ENCODE results near the gene PTPRN2.
"Not testable (repeated sequence)": the region's sequence is repeated elsewhere in the genome, so short reads cannot be mapped to it uniquely, and the experiment has no call there.

Gene PTPRN2

GRCh38 chr7:157573244-157573643 is 1014.4 kb downstream of the PTPRN2 start:
- no peak for DNase-seq

- DNase-seq: no peak
These were observed 1015.0 kb downstream of the PTPRN2 start for GRCh38 chr7:157572622-157573021.

- no peak for DNase-seq
These were observed 1017.0 kb downstream of the PTPRN2 start for GRCh38 chr7:157570531-157571200.

GRCh38 chr7:157569967-157570366 is 1017.7 kb downstream of the PTPRN2 start:
- DNase-seq: no peak

- DNase-seq: peak; percentile 7
These were observed 1018.6 kb downstream of the PTPRN2 start for GRCh38 chr7:157568770-157569584.

- no peak for DNase-seq
These were observed 1019.4 kb downstream of the PTPRN2 start for GRCh38 chr7:157568106-157568769.

GRCh38 chr7:157567666-157568065 is 1020.0 kb downstream of the PTPRN2 start:
- no peak for DNase-seq

- no peak for DNase-seq
These were observed 1021.0 kb downstream of the PTPRN2 start for GRCh38 chr7:157566631-157567006.

- no peak for DNase-seq
These were observed 1021.5 kb downstream of the PTPRN2 start for GRCh38 chr7:157565981-157566630.

- DNase-seq: no peak
These were observed 1022.4 kb downstream of the PTPRN2 start for GRCh38 chr7:157565201-157565626.

GRCh38 chr7:157564517-157565177 is 1023.0 kb downstream of the PTPRN2 start:
- DNase-seq: no peak

- not testable (repeated sequence) for DNase-seq
These were observed 1024.0 kb downstream of the PTPRN2 start for GRCh38 chr7:157563467-157564135.

GRCh38 chr7:157562522-157563398 is 1024.9 kb downstream of the PTPRN2 start:
- not testable (repeated sequence) for DNase-seq

- DNase-seq: no peak
These were observed 1025.7 kb downstream of the PTPRN2 start for GRCh38 chr7:157561816-157562410.

- DNase-seq: no peak
These were observed 1026.2 kb downstream of the PTPRN2 start for GRCh38 chr7:157561523-157561785.

- no peak for DNase-seq
These were observed 1026.7 kb downstream of the PTPRN2 start for GRCh38 chr7:157560710-157561522.

- no peak for DNase-seq
These were observed 1027.4 kb downstream of the PTPRN2 start for GRCh38 chr7:157560258-157560654.

GRCh38 chr7:157559596-157560257 is 1027.9 kb downstream of the PTPRN2 start:
- DNase-seq: no peak

- no peak for DNase-seq
These were observed 1028.6 kb downstream of the PTPRN2 start for GRCh38 chr7:157558875-157559595.

Measured in fibroblast of upper back skin (primary cell).